Neuron (in vitro differentiated cells): Measurements from ENCODE around the gene GUF1.
"Not testable (repeated sequence)": the region's sequence is repeated elsewhere in the genome, so short reads cannot be mapped to it uniquely, and the experiment has no call there.

Experiments
- H2AFZ ChIP-seq: one replicate; pipeline ENCODE4 v1.6.1; 2013; ENCODE audit warnings: low read depth, mild to moderate bottlenecking, inconsistent platforms, low read length, moderate library complexity
- H3K27me3 ChIP-seq: one replicate; pipeline ENCODE4 v1.6.1; 2013; ENCODE audit warnings: low read length; ENCODE audit not compliant: insufficient read depth
- H3K36me3 ChIP-seq: one replicate; pipeline ENCODE4 v1.6.1; 2013; ENCODE audit warnings: low read length; ENCODE audit not compliant: insufficient read depth
- H3K4me1 ChIP-seq: one replicate; pipeline ENCODE4 v1.6.1; 2013; ENCODE audit warnings: low read length; ENCODE audit not compliant: insufficient read depth
- H3K4me3 ChIP-seq: 2 replicates; pipeline ENCODE4 v1.5.1; 2013; ENCODE audit warnings: mild to moderate bottlenecking, low read length, moderate library complexity
- H3K9me3 ChIP-seq: one replicate; pipeline ENCODE4 v1.6.1; 2013; ENCODE audit warnings: low read length

The GUF1 gene

DNA sequence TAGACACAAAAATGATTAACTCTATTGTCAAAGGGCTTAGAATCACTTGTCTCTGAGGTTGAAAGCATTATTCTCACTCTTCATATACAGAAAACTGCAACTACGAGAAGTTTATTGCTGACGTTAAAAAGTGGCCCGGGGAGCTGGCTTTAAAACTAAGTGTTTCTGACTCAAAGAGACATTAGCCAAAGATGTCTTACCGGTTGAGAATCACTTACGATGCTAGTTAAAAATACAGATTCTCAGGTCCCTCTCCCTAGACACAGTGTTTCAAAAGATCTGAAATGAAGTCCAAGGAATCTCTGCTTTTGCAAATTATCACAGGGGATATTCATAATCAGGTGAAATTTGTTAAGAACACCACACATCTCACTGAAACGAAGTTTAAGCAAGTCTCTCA, 46.9 kb downstream of the GUF1 start:
- H3K9me3 ChIP-seq: no peaks in the 10 kb centered on the region
- H2AFZ ChIP-seq: peak overlapping the region; percentile 98
- H3K36me3 ChIP-seq: no peaks in the 10 kb centered on the region
- peaks cover 13% of the 10 kb centered on the region for H3K4me1 ChIP-seq
- no peaks in the 10 kb centered on the region for H3K27me3 ChIP-seq
- peak overlapping the region; percentile 91 for H3K4me3 ChIP-seq

DNA sequence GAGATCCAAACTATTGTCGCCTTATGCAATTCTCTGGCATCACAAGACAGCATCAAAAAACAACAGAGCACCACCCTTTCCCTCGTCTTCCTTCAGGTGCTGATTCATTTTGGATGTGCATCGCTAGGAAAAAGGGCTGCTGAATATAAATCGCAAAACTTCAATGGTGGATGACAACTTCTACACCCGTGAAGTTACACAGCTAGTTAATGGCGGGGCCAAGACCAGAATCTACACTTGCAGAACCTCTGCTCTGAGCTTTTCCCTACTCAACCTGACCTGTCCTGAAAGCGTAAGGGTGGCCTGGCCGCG, 47.5 kb downstream of the GUF1 start:
- H3K9me3 ChIP-seq: no peaks in the 10 kb centered on the region
- H3K27me3 ChIP-seq: no peaks in the 10 kb centered on the region
- peak overlapping the region; percentile 98 for H2AFZ ChIP-seq

DNA sequence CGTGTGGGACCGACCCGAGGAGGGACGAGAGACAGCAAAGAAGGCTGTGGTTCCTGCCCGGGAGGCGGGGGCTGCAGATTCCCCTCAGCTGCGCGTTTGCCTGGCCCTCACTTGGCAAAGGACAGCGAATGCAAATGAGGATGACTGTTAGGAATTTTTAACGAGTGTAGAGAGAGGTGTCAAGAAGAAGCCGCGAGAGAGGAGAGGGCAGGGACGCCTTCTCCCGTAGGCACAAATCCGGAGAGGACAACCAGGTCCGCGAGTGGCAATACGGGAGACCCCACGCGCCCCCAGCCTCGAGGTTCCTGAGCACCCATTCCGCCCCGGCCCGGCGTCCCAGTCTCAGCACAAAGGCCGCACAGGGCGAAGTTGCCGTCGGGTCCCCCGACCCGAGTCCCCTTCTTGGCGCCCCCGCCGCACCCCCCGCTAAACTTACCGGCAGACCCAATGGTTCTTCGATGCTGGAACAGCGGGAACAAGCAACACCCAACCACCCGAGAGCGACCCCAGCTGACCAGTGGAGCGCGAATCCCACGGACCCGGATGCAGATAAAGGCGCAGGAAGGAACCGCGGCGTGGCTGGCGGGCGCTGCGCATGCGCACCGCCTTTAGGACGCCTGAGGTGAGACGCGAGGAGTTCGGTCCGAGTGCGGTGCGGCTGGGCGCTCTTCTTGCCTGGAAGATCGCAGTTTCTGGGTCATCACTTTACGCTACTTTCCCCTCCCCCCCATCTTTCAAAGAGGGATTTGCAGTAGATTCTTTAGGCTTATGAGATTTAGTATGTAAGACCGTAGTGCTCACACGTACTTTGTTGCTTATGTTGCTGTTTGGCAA, 48.0 kb downstream of the GUF1 start, which contains the start of gene GNPDA2:
GNPDA2 (minus strand) TSS at position 519 of the 834 bp plus-strand sequence. CDS start 4,349 bp downstream, outside the sequence.
- H3K4me3 ChIP-seq: peak within 1 kb of the TSS; percentile 91
- no peaks in the 10 kb centered on the region for H3K9me3 ChIP-seq
- no peaks in the 10 kb centered on the region for H3K36me3 ChIP-seq
- H3K27me3 ChIP-seq: no peaks in the 10 kb centered on the region
- peaks cover 13% of the 10 kb centered on the region for H3K4me1 ChIP-seq
- H2AFZ ChIP-seq: peak within 1 kb of the TSS; percentile 98

More for the DNA sequence above, 47.5 kb downstream of the GUF1 start:
- Histone ChIP-seq H3K4me3 (peak overlapping the region; percentile 91), H3K4me1 (peaks cover 13% of the 10 kb centered on the region), H3K36me3 (no peaks in the 10 kb centered on the region)

DNA sequence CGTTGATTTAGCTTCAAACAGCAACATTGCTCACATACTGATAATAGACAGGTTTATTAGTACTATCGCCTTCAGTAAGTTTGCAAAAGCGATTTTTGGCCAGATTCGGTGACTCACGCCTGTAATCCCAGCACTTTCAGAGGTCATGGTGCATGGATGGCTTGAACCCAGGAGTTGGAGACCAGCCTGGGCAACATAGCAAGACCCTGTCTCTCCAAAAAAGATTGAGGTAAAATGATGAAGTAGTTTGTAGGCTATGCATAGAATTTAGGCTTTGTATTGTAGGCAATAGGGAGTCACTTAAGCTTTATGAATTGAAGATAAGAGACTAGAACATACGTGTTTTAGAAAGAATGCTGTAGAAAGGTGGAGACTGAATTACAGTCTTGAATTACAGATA, 49.3 kb downstream of the GUF1 start:
- H3K4me3 ChIP-seq: no peak overlapping the region

DNA sequence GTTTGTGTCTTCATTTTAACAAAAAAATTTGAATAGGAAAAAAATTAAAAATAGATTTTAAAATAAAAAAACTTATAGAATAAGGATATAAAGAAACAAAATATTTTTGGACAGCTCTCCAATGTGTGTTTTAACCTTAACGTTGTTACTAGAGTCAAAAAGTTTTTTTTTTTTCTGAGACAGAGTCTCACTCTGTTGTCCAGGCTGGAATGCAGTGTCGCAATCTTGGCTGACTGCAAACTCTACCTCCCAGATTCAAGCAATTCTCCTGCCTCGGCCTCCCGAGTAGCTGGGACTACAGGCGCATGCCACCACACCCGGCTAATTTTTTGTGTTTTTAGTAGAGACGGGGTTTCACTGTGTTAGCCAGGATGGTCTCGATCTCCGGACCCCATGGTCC, 50.5 kb downstream of the GUF1 start:
- not testable (repeated sequence) for H3K36me3 ChIP-seq, H3K27me3 ChIP-seq, H3K4me3 ChIP-seq, H3K9me3 ChIP-seq, H2AFZ ChIP-seq
- H3K4me1 ChIP-seq: peaks cover 13% of the 10 kb centered on the region

More for the DNA sequence above, 49.3 kb downstream of the GUF1 start:
- Histone ChIP-seq H3K36me3 (no peaks in the 10 kb centered on the region), H3K27me3 (no peaks in the 10 kb centered on the region), H3K9me3 (no peaks in the 10 kb centered on the region), H3K4me1 (peaks cover 13% of the 10 kb centered on the region), H2AFZ (peak overlapping the region; percentile 98)

DNA sequence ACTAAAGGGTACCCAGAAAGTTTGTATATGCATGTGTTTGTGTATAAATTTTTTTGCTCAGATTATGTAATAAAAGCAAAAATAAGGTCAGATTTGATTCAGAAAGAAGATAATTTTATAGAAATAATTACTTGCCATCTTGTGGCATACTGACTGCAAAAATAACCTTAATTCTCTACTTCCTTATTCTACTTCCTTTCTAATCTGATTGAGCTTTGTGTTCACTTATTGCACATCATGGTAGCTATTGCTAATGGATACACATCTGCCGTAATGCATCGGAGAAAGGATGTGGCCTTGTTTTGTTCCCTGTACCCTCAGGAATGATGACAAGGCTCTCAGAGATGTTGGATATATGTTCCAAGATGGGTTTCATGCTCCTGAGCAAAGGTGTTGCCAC, 58.7 kb downstream of the GUF1 start:
- no peaks in the 10 kb centered on the region for H3K4me1 ChIP-seq
- no peaks in the 10 kb centered on the region for H3K27me3 ChIP-seq
- no peaks in the 10 kb centered on the region for H3K9me3 ChIP-seq
- no peak overlapping the region for H3K4me3 ChIP-seq
- H2AFZ ChIP-seq: no peak overlapping the region
- no peaks in the 10 kb centered on the region for H3K36me3 ChIP-seq

DNA sequence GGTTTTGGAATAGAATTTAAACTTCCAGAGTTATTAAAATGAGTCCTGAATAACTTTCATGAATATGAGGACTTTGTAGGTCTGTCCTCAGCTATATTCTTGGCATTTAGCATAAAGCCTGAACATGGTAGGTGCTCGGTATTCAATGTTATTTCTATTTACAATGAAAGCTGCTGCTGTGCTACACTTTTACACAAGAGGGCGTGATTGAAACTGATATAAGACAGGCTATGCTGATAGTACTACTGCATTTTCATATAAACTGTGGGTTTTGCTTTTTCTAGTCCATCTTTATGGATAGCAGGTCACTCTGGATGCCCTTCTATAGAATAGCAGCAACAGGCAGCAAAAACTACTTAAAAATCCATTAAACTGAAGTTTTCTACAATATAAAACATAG, 60.4 kb downstream of the GUF1 start:
- H3K4me1 ChIP-seq: no peaks in the 10 kb centered on the region
- no peaks in the 10 kb centered on the region for H3K36me3 ChIP-seq
- H2AFZ ChIP-seq: no peak overlapping the region
- H3K27me3 ChIP-seq: no peaks in the 10 kb centered on the region
- no peak overlapping the region for H3K4me3 ChIP-seq
- H3K9me3 ChIP-seq: no peaks in the 10 kb centered on the region

DNA sequence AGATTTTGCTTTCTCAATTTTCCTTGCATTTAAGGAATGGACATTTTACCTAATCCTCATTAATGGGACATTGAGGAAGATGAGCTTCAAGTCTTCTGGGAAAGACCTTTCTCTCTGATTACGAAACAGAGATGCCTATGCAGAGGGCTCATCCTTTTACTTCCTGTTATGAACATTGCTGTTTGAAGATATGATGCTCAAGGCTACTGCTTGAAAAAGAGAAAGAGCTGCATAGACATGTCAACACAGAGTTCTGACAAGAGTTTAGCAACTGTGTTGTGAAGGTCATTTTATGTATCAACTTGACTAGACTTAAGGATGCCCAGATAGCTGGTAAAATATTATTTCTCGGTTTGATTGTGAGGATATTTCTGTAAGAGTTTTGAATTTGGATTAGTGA, 62.0 kb downstream of the GUF1 start:
- Histone ChIP-seq H3K4me1 (no peaks in the 10 kb centered on the region), H3K36me3 (no peaks in the 10 kb centered on the region), H3K27me3 (no peaks in the 10 kb centered on the region), H3K4me3 (no peak overlapping the region), H2AFZ (no peak overlapping the region), H3K9me3 (no peaks in the 10 kb centered on the region)
